Measurements from ENCODE around the gene LRRC41. TPM values are rescaled to one million over a fixed set of nuclear protein-coding genes. Genes with fewer than 3 reads are reported as not detected.

LRRC41 gene
- polyA plus RNA-seq, 3 donors, result 22.9 to 50.9 (median 47.4) TPM

GRCh38 chr1:46342084-46342656 lies 38.8 kb upstream of the LRRC41 start:
- H3K36me3 ChIP-seq (replicated peaks in 1 of 2; ENCODE audit: control insufficient read depth in 1 of 2, insufficient read depth in 2 of 2, low read length in 2 of 2), result peaks cover 35 to 42% of the 10 kb centered on the region in 2 donors
- Mint-ChIP-seq H3K4me3 (peak overlapping the region in 1 of 2 donors; percentile 100), H3K27me3 (ENCODE audit: low read depth in 3 of 3) (peaks cover 0 to 1% (median 0%) of the 10 kb centered on the region in 3 donors), H3K4me1 (peaks cover 27% of the 10 kb centered on the region), H3K36me3 (peaks cover 41 to 52% of the 10 kb centered on the region in 2 donors), H3K9me3 (no peaks in the 10 kb centered on the region), H3K27ac (peak overlapping the region; percentile 99 to 100 (median 100))
- H3K4me1 ChIP-seq (ENCODE audit: control insufficient read depth in 1 of 2, insufficient read depth in 2 of 2, low read length in 2 of 2), result peaks cover 19 to 24% of the 10 kb centered on the region in 2 donors
- peak; percentile 43 for TF ChIP-seq CTCF (IDR thresholded peaks at IDR 0.05)
- H3K4me3 ChIP-seq (replicated peaks in 1 of 3; ENCODE audit: low read depth in 2 of 3, low read length in 3 of 3), result no peak overlapping the region
- H3K27me3 ChIP-seq (ENCODE audit: control insufficient read depth in 2 of 2, insufficient read depth in 2 of 2, low read length in 2 of 2), result no peaks in the 10 kb centered on the region
- H3K4me2 ChIP-seq (replicated peaks; ENCODE audit: extremely low read depth, low read length, poor library complexity, severe bottlenecking), result no peak overlapping the region
- peaks cover 26% of the 10 kb centered on the region for H3K79me2 ChIP-seq (ENCODE audit: insufficient read depth, low read length)
- H2AFZ ChIP-seq (ENCODE audit: insufficient read depth, low read depth, low read length, poor library complexity, severe bottlenecking), result no peak overlapping the region
- WGBS (ENCODE audit: insufficient coverage), result 93% methylated on average over 6 of the region's 6 CpGs
- H3K9ac ChIP-seq (ENCODE audit: insufficient read depth, low read length, poor library complexity, severe bottlenecking), result no peak overlapping the region
- H4K20me1 ChIP-seq (ENCODE audit: insufficient read depth, low read length), result peaks cover 4% of the 10 kb centered on the region
- peak overlapping the region; percentile 96 to 97 for H3K27ac ChIP-seq (ENCODE audit: low read depth in 1 of 2, low read length in 2 of 2)
- DNase-seq, result peak in 1 of 3 donors; percentile 29
- H3K9me3 ChIP-seq (replicated peaks in 1 of 2; ENCODE audit: control insufficient read depth in 1 of 2, insufficient read depth in 1 of 2, low read length in 2 of 2), result no peaks in the 10 kb centered on the region
- intact Hi-C loops (cut with micrococcal nuclease), result loop anchor here in 1 of 2 donors (5.0 kb wide), 1 partner anchor 40 kb away; the partner anchor contains the start of genes LRRC41 and UQCRH

GRCh38 chr1:46341222-46342083 lies 38.0 kb upstream of the LRRC41 start:
- peaks cover 26% of the 10 kb centered on the region for H3K79me2 ChIP-seq (ENCODE audit: insufficient read depth, low read length)

More at GRCh38 chr1:46341222-46342083, 38.0 kb upstream of the LRRC41 start:
- peaks cover 0 to 1% (median 0%) of the 10 kb centered on the region in 3 donors for H3K27me3 Mint-ChIP-seq (ENCODE audit: low read depth in 3 of 3)
- H3K27ac Mint-ChIP-seq, result peak overlapping the region; percentile 99 to 100 (median 100)
- TF ChIP-seq CTCF (IDR thresholded peaks at IDR 0.05), result no peak
- H3K9me3 ChIP-seq (replicated peaks in 1 of 2; ENCODE audit: control insufficient read depth in 1 of 2, insufficient read depth in 1 of 2, low read length in 2 of 2), result no peaks in the 10 kb centered on the region
- H2AFZ ChIP-seq (ENCODE audit: insufficient read depth, low read depth, low read length, poor library complexity, severe bottlenecking), result peak overlapping the region; percentile 6
- peaks cover 4% of the 10 kb centered on the region for H4K20me1 ChIP-seq (ENCODE audit: insufficient read depth, low read length)
- H3K36me3 ChIP-seq (replicated peaks in 1 of 2; ENCODE audit: control insufficient read depth in 1 of 2, insufficient read depth in 2 of 2, low read length in 2 of 2), result peaks cover 30 to 35% of the 10 kb centered on the region in 2 donors
- H3K27me3 ChIP-seq (ENCODE audit: control insufficient read depth in 2 of 2, insufficient read depth in 2 of 2, low read length in 2 of 2), result no peaks in the 10 kb centered on the region
- intact Hi-C loops (cut with micrococcal nuclease), result loop anchor here (1.0 to 5.0 kb wide), 2 partner anchors 38 to 39 kb away; partner anchors contain the start of genes LRRC41 (in 2 of the 2) and UQCRH (in 2 of the 2)
- H3K27ac ChIP-seq (ENCODE audit: low read depth in 1 of 2, low read length in 2 of 2), result peak overlapping the region; percentile 96 to 97
- peak overlapping the region; percentile 88 for H3K9ac ChIP-seq (ENCODE audit: insufficient read depth, low read length, poor library complexity, severe bottlenecking)
- H3K4me1 Mint-ChIP-seq, result peaks cover 27% of the 10 kb centered on the region
- H3K4me1 ChIP-seq (ENCODE audit: control insufficient read depth in 1 of 2, insufficient read depth in 2 of 2, low read length in 2 of 2), result peaks cover 19 to 24% of the 10 kb centered on the region in 2 donors
- peaks cover 34 to 45% of the 10 kb centered on the region in 2 donors for H3K36me3 Mint-ChIP-seq
- peak overlapping the region; percentile 53 to 94 (median 61) for H3K4me3 ChIP-seq (replicated peaks in 1 of 3; ENCODE audit: low read depth in 2 of 3, low read length in 3 of 3)
- 71% methylated on average over 31 of the region's 31 CpGs for WGBS (ENCODE audit: insufficient coverage)
- peak overlapping the region; percentile 100 for H3K4me3 Mint-ChIP-seq
- H3K4me2 ChIP-seq (replicated peaks; ENCODE audit: extremely low read depth, low read length, poor library complexity, severe bottlenecking), result peak overlapping the region; percentile 87
- no peak for DNase-seq
- no peaks in the 10 kb centered on the region for H3K9me3 Mint-ChIP-seq
